NCI-H2196 (cell line): ENCODE results near the gene ARFIP2.
A peak's percentile ranks its signal among the peaks of the same experiment; 100 is the strongest.
"Not testable (repeated sequence)": the region's sequence is repeated elsewhere in the genome, so short reads cannot be mapped to it uniquely, and the experiment has no call there.

Experiments
- DNase-seq: peaks from one replicate; lab custom pipeline; 2025; ENCODE audit not compliant: unreplicated experiment; lab: John Stamatoyannopoulos, UW

Gene ARFIP2, protein sequence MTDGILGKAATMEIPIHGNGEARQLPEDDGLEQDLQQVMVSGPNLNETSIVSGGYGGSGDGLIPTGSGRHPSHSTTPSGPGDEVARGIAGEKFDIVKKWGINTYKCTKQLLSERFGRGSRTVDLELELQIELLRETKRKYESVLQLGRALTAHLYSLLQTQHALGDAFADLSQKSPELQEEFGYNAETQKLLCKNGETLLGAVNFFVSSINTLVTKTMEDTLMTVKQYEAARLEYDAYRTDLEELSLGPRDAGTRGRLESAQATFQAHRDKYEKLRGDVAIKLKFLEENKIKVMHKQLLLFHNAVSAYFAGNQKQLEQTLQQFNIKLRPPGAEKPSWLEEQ

DNA sequence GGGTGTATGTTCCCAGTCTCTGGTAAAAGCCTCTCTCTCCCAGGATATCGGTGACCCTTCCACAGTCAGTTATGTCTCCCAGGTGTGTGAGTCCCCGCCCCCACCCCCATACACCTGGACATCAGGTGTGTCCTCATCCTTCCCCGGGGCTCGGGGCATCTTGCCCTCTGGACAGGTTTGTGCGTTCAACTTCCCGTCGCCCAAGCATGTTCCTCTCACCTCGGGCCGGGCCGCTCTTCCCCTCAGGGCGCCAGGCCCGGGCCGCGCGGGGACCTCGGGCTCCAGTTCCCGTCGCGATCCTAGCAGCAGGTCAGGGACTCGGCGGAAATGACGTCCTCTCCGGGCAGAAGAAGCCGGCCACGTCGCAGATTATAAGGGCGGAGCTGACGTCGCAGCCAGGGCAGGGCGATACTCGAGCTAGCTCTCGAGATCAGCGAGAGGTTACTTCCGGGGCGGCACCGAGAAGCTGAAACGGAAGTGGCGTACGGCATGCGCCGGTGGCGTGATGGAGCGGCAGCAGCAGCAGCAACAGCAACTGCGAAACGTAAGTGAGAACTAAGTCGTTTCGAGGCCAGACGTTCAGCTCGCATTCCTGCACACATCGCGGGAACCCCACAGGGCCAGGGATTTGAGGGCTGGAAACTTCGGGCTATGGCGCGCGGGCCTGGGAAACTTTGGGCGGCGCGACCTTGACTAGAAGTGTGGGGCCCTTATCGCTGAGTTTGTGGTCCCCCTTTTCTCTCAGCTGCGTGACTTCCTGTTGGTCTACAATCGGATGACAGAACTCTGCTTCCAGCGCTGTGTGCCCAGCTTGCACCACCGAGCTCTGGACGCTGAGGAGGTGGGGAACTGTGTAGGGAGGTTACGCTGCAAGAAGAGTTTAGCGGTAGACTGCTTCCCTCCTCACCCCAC, at the start of gene ARFIP2, which contains the start of gene TIMM10B:
ARFIP2 (minus strand) TSS at position 320 of the 912 bp plus-strand sequence. CDS start 910 bp downstream, outside the sequence.
TIMM10B (plus strand) TSS at position 490 of the 912 bp plus-strand sequence; CDS start at position 506, 16 bp downstream.
- peak; percentile 97 for DNase-seq

DNA sequence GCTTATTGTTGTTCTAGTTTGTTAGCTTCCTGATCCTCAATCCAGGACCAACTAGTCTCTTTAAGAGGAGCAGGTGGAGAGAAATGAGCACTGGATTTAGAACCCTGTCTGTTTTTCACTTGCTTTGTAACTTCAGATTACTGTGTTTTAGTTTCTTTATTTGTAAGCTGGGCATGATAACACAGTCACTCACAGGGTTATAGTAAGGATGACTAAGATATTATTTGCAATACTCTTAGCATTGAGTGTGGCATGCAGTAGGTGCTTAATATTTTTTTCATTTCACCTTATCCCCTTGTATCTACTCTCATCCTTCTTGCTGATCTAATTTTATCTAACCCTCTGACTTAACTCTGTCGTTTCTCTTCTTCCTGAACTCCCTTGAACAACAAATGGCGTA, 49.7 kb upstream of the ARFIP2 start:
- no peak for DNase-seq

DNA sequence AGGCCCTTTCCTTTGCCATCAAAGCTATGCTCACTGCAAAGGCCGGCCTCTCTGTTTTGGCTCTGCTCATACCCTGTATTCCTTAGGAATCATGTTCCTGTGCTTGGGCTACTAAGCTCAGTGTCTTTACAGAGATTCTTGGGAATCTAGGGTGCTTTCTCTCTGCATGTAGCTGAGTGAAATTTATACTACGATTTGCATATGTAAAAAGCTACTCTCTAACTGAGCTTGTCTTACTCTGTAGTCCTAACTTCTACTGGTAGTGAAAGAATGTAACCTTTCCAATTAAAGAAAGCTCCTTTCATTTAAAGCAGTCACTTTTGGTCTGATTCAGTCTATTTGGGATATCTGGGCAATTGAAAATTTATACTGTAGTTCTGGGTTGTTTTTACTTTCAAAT, 48.1 kb upstream of the ARFIP2 start:
- no peak for DNase-seq

DNA sequence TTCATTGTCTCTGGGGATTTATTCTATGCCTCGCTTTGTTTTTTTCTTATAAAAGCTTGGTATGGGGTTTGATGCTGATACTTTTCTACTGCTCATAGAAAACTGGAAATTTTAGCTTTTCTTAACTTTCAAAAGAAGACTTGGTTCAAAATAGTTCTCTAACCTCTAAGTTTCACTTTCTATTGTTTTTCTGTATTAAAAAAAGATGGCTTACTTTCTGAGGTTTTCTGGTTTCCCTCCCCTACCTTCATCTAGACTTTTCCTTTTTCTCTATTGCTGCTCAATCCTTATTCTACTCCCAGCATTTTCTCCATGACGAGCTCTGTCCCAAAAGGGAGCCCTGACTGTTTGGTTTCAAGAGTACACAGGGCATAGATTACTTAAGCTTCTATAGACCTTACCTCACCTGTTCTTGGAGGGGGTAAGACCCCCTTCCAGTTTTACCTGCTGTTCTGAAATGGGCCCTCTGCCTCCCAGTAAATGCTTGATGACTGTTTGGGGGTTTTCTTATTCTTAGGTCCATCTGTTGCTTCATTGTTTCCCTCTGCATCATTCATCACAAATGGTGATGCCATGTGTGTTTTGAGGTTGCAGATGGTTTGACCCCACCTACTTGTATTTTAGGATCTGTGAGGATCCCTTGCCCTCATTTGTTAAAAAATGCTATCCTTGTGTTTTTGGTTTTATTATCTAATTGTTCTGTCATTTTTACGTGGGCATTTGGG, 45.4 kb upstream of the ARFIP2 start:
- no peak for DNase-seq

DNA sequence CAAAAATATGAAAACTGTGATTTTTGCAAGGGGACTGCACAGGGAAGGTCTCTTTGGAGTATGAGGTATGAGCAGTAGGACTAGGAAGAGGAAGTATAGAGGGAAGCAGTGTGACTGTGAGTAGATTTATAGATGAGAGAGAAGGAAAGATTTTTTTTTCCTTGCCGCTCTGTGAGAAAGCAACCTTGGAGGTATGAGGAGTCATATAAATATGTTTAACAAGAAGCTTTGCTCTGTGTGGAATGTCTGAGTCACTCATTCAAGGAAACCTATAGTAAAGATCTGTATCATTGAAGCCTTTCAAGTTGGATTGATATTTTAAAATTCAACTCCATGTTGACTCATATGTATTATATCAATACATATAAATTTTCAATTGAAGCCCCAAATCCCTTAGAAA, 42.1 kb upstream of the ARFIP2 start:
- DNase-seq = no peak

DNA sequence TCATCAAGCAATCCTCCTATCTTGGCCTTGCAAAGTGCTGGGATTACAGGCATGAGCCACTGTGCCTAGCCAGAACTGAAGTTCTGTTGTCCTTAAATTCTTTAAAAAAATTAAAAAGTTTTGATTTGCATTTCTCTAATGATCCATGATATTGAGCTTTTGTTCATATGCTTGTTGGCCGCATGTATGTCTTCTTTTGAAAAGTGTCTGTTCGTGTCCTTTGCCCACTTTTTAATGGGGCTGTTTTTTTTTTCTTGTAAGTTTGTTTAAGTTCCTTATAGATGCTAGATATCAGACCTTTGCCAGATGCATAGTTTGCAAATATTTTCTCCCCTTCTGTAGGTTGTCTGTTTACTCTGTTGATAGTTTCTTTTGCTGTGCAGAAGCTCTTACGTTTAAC, 40.8 kb upstream of the ARFIP2 start:
- DNase-seq = not testable (repeated sequence)

DNA sequence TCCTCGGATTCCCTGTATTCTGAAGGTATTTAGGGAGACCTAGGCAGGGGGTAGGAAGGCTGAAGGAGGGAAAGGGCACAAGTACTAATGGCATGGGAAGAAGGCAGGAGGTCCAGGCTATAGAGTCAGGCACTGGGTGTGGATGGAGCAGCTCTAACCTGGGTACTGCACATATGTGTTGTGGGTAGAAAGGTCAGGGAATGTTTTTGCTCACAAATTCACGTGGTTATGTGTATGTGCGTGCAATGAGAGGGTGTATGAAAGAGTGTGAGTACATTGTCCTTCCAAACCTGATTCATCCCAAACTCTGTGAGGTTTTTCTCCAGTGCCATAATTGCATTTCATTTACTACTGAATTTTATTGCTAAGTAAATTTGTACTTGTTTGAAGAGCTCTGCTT, 39.1 kb upstream of the ARFIP2 start:
- no peak for DNase-seq

DNA sequence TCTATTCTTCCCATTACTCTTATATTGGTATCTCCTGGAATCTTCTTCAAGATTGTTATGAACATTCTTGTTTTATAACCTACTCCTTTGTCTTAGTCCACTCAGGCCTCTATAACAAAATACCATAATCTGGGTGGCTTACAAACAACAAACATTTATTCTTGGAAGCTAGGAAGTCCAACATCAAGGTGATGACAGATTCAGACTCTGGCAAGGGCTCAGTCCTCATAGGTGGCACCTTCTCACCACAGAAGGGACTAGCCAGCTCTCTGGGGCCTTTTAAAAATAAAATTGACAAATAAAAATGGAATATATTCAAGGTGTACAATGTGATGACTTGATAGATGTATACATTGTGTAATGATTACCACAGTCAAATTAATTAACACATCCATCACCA, 35.7 kb upstream of the ARFIP2 start:
- DNase-seq = no peak

DNA sequence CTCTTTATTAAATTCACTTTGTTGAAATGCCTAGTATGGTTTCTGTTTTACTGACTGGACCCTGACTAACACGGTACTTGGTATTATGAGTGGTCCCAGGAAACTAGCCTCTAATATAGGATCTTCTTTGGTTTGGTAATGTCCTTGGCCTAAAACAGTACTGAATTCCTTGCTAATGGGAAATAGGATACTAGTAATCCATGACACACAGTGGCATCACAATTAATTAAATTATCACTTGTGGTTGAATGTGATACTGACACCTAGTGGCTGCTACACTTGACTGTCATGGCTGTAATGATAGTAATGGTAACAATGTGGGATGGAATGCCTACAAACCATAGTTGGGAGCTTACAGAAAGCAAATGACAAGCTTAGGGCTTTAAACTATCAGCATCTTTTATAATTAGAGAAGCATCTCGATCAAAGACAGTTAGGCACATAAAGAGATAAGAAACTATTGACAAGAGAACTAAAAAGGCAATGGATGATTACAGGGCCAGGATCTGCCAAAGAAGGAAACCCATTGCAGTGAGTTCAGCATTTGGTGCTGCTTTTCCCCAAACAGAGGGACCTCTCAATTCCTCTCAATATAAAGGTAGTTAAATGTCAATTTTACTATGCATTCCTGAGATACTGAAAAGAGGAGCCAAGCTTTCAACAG, 24.6 kb upstream of the ARFIP2 start:
- peak; percentile 41 for DNase-seq

DNA sequence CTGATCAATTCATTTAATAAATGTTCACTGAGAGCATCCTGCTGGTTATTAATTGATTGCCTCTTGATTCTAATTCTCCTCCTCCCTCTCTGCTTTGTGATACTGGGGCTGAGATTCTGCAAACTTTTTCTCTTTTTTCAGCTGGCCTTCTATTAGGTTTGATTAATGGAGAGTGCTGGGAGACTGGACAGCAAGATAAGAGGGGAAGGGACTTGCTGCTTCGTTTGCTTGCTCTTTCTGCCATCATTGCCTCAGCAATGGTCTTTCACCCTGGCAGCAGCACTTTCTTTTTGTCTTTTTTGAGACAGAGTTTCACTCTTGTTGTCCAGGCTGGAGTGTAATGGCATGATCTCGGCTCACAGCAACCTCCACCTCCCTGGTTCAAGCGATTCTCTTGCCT, 23.0 kb upstream of the ARFIP2 start:
- no peak for DNase-seq

DNA sequence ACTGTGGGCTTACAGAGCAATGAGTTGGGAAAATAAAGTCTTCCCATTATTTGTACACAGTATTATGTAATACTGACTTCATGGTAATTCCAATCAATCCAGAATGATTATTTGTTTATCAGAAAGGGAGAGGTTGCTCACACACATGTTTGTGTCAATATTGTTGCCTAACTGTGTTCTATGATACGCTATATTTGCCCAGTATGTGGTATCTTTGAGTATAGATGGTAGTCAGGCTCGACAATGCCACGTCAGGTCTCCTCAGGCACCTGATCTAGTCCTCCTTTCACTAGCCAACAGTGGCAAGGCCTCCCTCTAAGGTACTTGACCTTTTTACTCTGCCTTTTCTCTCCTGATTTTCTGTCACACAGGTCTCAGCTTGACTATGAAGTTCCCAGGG, 21.3 kb upstream of the ARFIP2 start:
- DNase-seq = no peak

DNA sequence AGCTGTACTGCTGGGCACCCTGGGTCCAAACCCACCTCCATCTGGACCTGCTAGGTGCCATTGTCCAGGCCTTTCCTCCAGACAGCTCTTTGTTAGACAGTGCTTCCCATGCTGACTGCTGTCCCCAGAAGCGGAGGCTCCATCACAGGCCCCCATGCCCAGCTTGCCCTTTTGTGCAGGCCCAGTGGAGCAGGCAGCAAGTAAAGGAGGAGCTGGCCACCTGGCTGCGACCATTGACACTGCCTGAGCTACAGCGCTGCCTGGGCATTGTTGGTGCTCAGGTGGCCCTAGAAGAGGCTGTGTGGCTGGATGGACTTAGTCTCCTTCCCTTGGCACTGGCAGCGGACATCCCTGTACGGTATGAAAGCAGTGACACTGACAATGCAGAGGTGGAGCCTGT, 17.4 kb upstream of the ARFIP2 start:
- no peak for DNase-seq

DNA sequence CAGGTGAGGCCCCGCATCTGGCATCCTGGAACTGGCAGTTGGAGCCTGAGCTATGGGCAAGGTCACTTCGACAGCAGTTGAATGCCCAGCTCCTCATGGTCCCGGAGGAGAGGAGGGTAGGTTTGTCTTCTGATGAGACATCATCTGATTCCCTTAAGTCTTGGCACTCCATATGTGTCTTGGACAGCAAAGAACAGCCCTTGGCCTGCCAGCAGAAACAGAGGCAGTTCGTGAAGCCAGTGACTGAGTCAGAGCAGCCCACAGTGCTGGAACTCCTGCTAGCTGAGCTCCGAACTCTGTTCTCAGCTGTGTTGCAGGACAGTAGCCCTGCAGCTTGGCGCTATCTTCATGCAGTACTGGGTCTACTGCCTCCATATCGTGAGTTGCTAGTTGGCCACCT, 17.0 kb upstream of the ARFIP2 start:
- no peak for DNase-seq

DNA sequence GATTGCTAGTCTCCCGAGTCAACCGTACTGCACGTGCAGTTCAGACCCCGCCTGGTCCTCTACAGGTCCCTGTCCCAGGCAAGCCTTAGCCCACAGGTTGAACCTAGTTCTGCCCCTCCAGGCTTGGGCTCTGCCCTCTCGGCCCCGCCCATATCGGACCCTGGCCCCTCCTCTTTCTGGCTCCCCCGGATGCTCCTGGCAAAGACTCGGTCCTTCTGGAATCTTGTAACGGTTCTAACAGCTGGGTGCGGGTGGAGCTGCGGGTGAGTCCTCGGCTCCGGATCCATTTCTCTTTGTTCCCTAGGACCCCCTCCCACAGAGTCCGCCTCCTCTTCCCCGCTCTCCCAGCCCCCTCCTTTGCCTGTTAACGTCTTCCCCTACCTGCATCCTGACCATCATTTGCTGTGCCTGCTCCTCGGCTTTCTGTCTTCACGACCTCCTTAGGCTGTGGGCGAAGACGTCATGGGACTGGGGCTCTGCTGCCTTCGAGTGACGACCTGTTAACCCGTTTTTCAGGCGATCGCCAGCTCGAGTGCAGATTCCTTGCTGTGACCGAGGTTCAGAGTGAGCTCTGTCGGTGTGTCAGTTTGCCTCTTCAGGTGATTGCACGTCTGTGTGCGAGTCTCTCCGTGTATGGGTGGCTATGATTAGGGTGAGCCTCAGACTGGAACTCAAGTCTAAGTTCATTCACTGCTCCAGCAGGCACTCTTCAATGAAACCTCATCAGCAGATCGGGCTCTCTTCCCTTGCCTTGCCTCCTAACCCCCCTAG, 16.1 kb upstream of the ARFIP2 start, which contains the start of gene DNHD1:
DNHD1 (plus strand) TSS at position 212 of the 771 bp plus-strand sequence. CDS start 936 bp downstream, outside the sequence.
- no peak for DNase-seq

DNA sequence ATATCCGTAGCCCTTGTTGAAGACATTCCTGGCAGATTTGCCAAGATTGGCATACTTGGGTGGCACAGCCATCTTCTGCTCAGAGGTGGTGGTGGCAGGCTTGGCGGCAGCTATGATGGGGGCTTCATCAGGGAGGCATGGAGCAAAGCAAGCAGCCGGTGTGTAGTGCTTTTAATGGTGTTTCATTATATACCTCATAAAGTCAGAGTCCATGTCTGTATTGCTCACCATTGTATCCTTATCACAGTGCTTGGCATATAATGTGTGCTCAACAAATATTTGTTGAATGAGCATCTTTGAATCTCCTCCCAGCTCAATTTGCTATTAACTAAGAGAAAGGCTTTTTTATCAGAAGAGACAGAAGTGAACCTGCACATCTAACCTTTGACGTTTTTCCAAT, 8.2 kb upstream of the ARFIP2 start:
- no peak for DNase-seq

DNA sequence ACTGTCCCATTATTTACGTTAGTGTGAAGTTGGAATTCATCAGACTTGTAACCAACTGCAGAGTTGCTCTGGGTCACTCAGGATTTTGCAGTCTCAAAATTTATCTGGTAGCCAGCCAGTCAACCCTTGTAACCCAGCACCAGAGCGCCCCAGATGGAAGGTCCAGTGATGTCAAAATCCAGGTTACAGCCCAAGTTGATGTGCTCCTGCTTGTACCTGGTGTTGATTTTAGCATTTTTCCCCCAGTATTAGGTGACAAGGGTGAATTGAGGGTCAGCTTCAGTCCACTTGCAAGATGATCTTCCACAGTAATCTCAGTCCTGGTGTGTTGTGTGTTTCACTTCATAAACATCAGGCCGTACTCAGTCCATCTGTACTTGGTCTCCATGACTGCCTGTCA, 7.7 kb upstream of the ARFIP2 start:
- no peak for DNase-seq

DNA sequence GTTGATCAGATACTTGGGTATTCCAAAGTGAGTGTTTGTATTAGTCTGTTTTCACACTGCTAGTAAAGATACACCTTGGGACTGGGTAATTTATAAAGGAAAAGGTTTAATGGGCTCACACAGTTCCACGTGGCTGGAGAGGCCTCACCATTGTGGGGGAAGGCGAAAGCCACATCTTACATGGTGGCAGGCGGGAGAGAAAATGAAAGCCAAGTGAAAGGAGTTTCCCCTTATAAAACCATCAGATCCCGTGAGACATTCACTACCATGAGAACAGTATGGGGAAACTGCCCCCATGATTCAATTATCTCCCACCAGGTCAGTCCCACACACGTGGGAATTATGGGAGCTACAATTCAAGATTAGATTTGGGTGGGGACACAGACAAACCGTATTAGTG, 7.2 kb upstream of the ARFIP2 start:
- DNase-seq = no peak

DNA sequence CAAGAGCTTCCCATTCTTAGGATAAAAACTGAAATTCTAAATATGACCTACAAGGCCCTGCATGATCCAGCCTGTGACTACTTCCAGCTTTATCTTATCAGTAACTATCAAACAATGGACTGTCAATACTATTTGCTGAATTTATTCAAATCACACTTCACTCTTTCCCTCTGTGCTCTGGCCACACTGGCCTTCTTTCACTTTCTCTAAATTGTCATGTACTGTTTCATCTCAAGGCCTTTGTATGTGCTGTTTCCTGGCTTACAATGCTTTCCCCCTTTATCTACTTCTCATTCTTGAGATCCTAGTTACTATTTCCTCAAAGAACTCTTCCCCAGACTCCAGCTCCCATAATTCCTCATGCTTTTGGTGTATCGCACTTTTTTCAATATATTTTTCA, 5.8 kb upstream of the ARFIP2 start:
- DNase-seq = no peak

DNA sequence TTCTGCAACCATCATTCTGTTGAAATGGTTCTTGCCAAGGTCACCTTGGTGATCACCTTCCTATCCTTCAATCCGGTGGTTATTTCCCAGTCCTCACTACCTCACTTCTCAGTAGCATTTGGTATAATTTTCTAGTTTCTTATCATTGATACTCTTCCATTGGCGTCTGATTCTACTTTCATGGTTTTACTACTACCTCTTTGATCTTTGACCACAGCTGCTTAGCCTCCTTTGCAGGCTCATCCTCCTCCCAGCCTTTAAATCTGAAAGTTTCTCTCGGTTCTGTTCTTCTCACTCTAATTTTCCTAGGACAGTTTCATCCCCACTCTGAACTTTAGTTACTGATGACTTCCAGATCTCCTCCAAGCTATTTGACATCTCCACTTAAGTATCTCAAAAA, 5.1 kb upstream of the ARFIP2 start:
- DNase-seq = no peak

DNA sequence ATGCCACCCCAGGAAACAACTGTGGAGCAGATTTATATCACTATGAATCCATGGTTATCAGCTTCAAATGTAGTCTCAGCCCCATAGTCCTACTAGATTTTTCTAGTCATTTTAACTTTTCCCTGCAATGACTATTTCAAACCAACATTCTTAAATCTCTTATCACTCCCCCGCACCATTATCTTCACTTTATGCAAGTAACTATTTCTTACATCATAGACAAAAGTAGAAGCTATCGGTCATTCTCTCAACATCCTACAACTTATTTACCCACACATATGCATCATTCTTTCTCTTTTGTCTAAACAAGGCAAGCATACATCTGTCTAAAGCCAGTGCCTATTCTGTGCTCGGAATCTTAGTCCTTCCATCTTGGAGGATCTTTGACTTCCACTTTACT, 4.5 kb upstream of the ARFIP2 start:
- no peak for DNase-seq
